ENCODE measurements around the gene CAMTA1. TPM values are rescaled to one million over a fixed set of nuclear protein-coding genes. Genes with fewer than 3 reads are reported as not detected.

Gene CAMTA1
- total RNA-seq, 1 experiment from 2014 or later: 82.2 TPM

DNA sequence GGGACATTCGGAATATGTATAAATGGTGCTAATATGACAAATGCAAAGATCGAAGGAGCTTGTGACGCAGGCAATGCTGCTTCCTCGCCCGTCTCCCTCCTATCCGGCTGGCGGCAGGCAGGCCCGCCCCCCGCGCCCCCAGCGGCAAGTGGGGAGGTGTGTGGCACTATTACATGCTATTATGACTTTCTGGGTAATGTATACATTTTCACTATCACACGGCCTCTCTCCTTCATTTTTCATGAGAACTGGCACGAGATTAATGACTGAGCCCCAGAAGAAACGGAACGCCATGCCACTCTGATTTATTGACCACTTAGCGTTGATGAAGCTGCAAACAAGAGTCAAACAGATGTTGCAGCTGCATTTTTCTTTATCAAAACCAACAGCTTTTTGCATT, 846.9 kb downstream of the CAMTA1 start:
- DNase-seq (ENCODE audit: low read depth, low spot score) (no peak), ATAC-seq (no peak)
- CTCF ChIA-PET: no interaction called here
- TF ChIP-seq SIN3A (IDR thresholded peaks at IDR 0.05; ENCODE audit: borderline replicate concordance, insufficient read depth, low read depth, low read length): no peak
- TF ChIP-seq, protein P1, sequence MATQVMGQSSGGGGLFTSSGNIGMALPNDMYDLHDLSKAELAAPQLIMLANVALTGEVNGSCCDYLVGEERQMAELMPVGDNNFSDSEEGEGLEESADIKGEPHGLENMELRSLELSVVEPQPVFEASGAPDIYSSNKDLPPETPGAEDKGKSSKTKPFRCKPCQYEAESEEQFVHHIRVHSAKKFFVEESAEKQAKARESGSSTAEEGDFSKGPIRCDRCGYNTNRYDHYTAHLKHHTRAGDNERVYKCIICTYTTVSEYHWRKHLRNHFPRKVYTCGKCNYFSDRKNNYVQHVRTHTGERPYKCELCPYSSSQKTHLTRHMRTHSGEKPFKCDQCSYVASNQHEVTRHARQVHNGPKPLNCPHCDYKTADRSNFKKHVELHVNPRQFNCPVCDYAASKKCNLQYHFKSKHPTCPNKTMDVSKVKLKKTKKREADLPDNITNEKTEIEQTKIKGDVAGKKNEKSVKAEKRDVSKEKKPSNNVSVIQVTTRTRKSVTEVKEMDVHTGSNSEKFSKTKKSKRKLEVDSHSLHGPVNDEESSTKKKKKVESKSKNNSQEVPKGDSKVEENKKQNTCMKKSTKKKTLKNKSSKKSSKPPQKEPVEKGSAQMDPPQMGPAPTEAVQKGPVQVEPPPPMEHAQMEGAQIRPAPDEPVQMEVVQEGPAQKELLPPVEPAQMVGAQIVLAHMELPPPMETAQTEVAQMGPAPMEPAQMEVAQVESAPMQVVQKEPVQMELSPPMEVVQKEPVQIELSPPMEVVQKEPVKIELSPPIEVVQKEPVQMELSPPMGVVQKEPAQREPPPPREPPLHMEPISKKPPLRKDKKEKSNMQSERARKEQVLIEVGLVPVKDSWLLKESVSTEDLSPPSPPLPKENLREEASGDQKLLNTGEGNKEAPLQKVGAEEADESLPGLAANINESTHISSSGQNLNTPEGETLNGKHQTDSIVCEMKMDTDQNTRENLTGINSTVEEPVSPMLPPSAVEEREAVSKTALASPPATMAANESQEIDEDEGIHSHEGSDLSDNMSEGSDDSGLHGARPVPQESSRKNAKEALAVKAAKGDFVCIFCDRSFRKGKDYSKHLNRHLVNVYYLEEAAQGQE (IDR thresholded peaks at IDR 0.05; ENCODE audit: insufficient read depth in 1 of 2, low read depth in 2 of 2, low read length in 1 of 2): no peak
- TF ChIP-seq POLR2AphosphoS5 (IDR thresholded peaks at IDR 0.05; ENCODE audit: low read depth, low read length): no peak
- TF ChIP-seq, protein P2, sequence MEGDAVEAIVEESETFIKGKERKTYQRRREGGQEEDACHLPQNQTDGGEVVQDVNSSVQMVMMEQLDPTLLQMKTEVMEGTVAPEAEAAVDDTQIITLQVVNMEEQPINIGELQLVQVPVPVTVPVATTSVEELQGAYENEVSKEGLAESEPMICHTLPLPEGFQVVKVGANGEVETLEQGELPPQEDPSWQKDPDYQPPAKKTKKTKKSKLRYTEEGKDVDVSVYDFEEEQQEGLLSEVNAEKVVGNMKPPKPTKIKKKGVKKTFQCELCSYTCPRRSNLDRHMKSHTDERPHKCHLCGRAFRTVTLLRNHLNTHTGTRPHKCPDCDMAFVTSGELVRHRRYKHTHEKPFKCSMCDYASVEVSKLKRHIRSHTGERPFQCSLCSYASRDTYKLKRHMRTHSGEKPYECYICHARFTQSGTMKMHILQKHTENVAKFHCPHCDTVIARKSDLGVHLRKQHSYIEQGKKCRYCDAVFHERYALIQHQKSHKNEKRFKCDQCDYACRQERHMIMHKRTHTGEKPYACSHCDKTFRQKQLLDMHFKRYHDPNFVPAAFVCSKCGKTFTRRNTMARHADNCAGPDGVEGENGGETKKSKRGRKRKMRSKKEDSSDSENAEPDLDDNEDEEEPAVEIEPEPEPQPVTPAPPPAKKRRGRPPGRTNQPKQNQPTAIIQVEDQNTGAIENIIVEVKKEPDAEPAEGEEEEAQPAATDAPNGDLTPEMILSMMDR (IDR thresholded peaks at IDR 0.05): no peak
- no peak for TF ChIP-seq TCF7L2 (IDR thresholded peaks at IDR 0.05; ENCODE audit: low read depth, low read length)
- H3K9me3 ChIP-seq (ENCODE audit: control insufficient read depth, insufficient read depth, low read depth, low read length): no peaks in the 10 kb centered on the region
- H3K36me3 ChIP-seq (ENCODE audit: control insufficient read depth, insufficient read depth, low read length): no peaks in the 10 kb centered on the region
- no peak overlapping the region for H3K4me3 ChIP-seq (ENCODE audit: low read depth in 2 of 2, low read length in 2 of 2)
- POLR2A ChIA-PET: no interaction called here
- H3K4me1 ChIP-seq (ENCODE audit: control insufficient read depth, insufficient read depth, low read length): no peaks in the 10 kb centered on the region
- BruUV-seq (replicated peaks): no TSS peak
- no peak overlapping the region for H3K27ac ChIP-seq (ENCODE audit: low read length)
- peaks cover 10% of the 10 kb centered on the region for H3K27me3 ChIP-seq (ENCODE audit: control insufficient read depth, insufficient read depth, low read length)
- intact Hi-C loops (cut with micrococcal nuclease; ENCODE audit: unreplicated experiment): no loop called here
- in situ Hi-C loops (cut with HindIII; ENCODE audit: low pct_unique_long_range_greater_than_20kb, low sequenced_read_pairs): no loop called here

DNA sequence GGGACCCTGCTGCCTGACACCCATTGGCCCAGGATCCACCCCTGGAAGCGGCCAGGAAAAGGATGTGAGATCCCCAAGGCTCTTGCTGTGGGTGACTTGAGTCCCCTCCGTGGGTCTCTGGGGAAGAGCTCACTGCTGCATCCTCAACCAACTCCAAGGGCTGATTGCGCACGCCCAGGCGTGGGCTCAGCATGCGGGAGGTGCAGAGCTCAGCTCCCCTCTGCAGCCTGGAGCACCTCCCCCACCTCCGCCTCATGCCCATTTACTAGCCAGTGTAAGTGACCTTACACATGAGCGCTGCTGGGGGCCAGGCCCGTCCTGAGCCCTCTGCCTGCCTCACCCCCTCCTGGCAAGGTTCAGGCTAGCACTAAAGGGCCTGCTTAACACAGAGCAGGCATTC, 847.4 kb downstream of the CAMTA1 start:
- H3K4me1 ChIP-seq (ENCODE audit: control insufficient read depth, insufficient read depth, low read length): no peaks in the 10 kb centered on the region
- in situ Hi-C loops (cut with HindIII; ENCODE audit: low pct_unique_long_range_greater_than_20kb, low sequenced_read_pairs) (no loop called here), intact Hi-C loops (cut with micrococcal nuclease; ENCODE audit: unreplicated experiment) (no loop called here)
- H3K4me3 ChIP-seq (ENCODE audit: low read depth in 2 of 2, low read length in 2 of 2): no peak overlapping the region
- H3K27me3 ChIP-seq (ENCODE audit: control insufficient read depth, insufficient read depth, low read length): peaks cover 5% of the 10 kb centered on the region
- no peak for ATAC-seq
- H3K27ac ChIP-seq (ENCODE audit: low read length): no peak overlapping the region
- ChIA-PET CTCF (no interaction called here), POLR2A (no interaction called here)
- H3K9me3 ChIP-seq (ENCODE audit: control insufficient read depth, insufficient read depth, low read depth, low read length): no peaks in the 10 kb centered on the region
- DNase-seq (ENCODE audit: low read depth, low spot score): no peak
- H3K36me3 ChIP-seq (ENCODE audit: control insufficient read depth, insufficient read depth, low read length): no peaks in the 10 kb centered on the region
- no peak for TF ChIP-seq TCF7L2 (IDR thresholded peaks at IDR 0.05; ENCODE audit: low read depth, low read length)
- TF ChIP-seq POLR2AphosphoS5 (IDR thresholded peaks at IDR 0.05; ENCODE audit: low read depth, low read length): no peak
- TF ChIP-seq, protein P1 (IDR thresholded peaks at IDR 0.05; ENCODE audit: insufficient read depth in 1 of 2, low read depth in 2 of 2, low read length in 1 of 2): no peak
- no peak for TF ChIP-seq SIN3A (IDR thresholded peaks at IDR 0.05; ENCODE audit: borderline replicate concordance, insufficient read depth, low read depth, low read length)
- TF ChIP-seq, protein P2 (IDR thresholded peaks at IDR 0.05): no peak
- no TSS peak for BruUV-seq (replicated peaks)
